OCI-LY3 (cell line): ENCODE data around the gene FOXN4.

Source experiments
- H2AFZ ChIP-seq: fragments of 200-600, 300-600 bp; shearing (Covaris generic); 2 replicates; pipeline ENCODE4 v1.6.0; 2014; ENCODE audit warnings: antibody characterized with exemption, low read depth, low read length
- H3K27ac ChIP-seq: fragments of 200-600, 300-600 bp; sonication (generic); 2 replicates; pipeline ENCODE4 v1.5.1; 2014; ENCODE audit warnings: mild to moderate bottlenecking, low read length, moderate library complexity, mixed read lengths
- H3K27me3 ChIP-seq: fragments of 200-600, 300-600 bp; sonication (generic); 2 replicates; pipeline ENCODE4 v1.6.1; 2014; ENCODE audit warnings: low read depth, low read length, mixed read lengths
- H3K36me3 ChIP-seq: fragments of 200-600, 300-600 bp; sonication (generic); replicated peaks from 2 replicates; pipeline ENCODE3; 2014; ENCODE audit warnings: low read depth, low read length, mixed read lengths
- H3K4me1 ChIP-seq: fragments of 300-600, 200-600 bp; sonication (generic); 2 replicates; pipeline ENCODE4 v1.6.1; 2014; ENCODE audit warnings: low read length, mixed read lengths
- H3K4me2 ChIP-seq: fragments of 200-600, 300-600 bp; sonication (generic); 2 replicates; pipeline ENCODE4 v1.6.1; 2014; ENCODE audit warnings: low read length, mixed read lengths
- H3K4me3 ChIP-seq: fragments of 300-600, 200-600 bp; sonication (generic); 2 replicates; pipeline ENCODE4 v1.5.1; 2014; ENCODE audit warnings: antibody characterized with exemption, mild to moderate bottlenecking, low read length, moderate library complexity
- H3K79me2 ChIP-seq: fragments of 300-600, 200-600 bp; shearing (Covaris generic); 2 replicates; pipeline ENCODE4 v1.6.1; 2014; ENCODE audit warnings: mild to moderate bottlenecking, low read length, mixed read lengths
- H3K9ac ChIP-seq: fragments of 300-600, 200-600 bp; shearing (Covaris generic); 2 replicates; pipeline ENCODE4 v1.6.0; 2014; ENCODE audit warnings: mild to moderate bottlenecking, low read length, moderate library complexity
- H3K9me3 ChIP-seq: fragments of 200-600, 300-600 bp; shearing (Covaris generic); 2 replicates; pipeline ENCODE4 v1.6.1; 2014; ENCODE audit warnings: low read length, mixed read lengths; ENCODE audit not compliant: insufficient read depth
- H4K20me1 ChIP-seq: fragments of 200-600, 300-600 bp; sonication (generic); 2 replicates; pipeline ENCODE4 v1.6.1; 2016; ENCODE audit warnings: low read length, mixed read lengths; ENCODE audit not compliant: insufficient read depth
- EZH2phosphoT487 ChIP-seq: fragments of 200-600 bp; shearing (Covaris generic); IDR thresholded peaks from 2 replicates; pipeline ENCODE4 v1.6.1; 2018; ENCODE audit warnings: antibody characterized with exemption, mixed run types, low read depth
- TF ChIP-seq, protein P1 (sequence below): fragments of 200-600, 300-600 bp; sonication (generic); IDR thresholded peaks from 2 replicates; pipeline ENCODE4 v1.5.1; 2014; ENCODE audit warnings: antibody characterized with exemption, low read length, low read depth

The FOXN4 gene

DNA sequence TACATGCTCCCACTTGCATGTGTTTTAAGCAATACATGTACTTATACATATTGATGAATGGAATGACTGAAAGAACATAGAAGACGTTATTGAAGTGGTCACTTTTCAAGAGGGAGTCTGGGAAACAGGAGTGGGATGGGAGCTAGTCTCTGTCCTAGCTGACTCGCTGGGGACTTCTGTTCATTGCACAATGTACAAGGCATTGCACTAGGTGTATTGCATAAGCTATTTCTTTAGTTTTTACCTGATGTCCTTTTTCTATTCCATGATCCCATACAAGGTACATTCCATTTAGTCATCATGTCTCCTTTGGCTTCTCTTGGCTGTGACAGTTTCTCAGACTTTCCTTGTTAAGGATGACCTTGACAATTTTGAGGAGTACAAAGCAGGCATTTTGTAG is 34.6 kb upstream of the FOXN4 start:
- Histone ChIP-seq H2AFZ (no peak overlapping the region), H3K27me3 (peaks cover 21% of the 10 kb centered on the region), H4K20me1 (no peaks in the 10 kb centered on the region; the same call in 1 of the 2 replicates), H3K36me3 (no peaks in the 10 kb centered on the region), H3K79me2 (no peaks in the 10 kb centered on the region), H3K4me1 (peaks cover 5% of the 10 kb centered on the region), H3K9me3 (no peaks in the 10 kb centered on the region), H3K27ac (no peak overlapping the region), H3K9ac (no peak overlapping the region), H3K4me2 (no peak overlapping the region), H3K4me3 (no peak overlapping the region)
- TF ChIP-seq, protein P1, sequence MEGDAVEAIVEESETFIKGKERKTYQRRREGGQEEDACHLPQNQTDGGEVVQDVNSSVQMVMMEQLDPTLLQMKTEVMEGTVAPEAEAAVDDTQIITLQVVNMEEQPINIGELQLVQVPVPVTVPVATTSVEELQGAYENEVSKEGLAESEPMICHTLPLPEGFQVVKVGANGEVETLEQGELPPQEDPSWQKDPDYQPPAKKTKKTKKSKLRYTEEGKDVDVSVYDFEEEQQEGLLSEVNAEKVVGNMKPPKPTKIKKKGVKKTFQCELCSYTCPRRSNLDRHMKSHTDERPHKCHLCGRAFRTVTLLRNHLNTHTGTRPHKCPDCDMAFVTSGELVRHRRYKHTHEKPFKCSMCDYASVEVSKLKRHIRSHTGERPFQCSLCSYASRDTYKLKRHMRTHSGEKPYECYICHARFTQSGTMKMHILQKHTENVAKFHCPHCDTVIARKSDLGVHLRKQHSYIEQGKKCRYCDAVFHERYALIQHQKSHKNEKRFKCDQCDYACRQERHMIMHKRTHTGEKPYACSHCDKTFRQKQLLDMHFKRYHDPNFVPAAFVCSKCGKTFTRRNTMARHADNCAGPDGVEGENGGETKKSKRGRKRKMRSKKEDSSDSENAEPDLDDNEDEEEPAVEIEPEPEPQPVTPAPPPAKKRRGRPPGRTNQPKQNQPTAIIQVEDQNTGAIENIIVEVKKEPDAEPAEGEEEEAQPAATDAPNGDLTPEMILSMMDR, result no peak
- no peak for TF ChIP-seq EZH2phosphoT487

DNA sequence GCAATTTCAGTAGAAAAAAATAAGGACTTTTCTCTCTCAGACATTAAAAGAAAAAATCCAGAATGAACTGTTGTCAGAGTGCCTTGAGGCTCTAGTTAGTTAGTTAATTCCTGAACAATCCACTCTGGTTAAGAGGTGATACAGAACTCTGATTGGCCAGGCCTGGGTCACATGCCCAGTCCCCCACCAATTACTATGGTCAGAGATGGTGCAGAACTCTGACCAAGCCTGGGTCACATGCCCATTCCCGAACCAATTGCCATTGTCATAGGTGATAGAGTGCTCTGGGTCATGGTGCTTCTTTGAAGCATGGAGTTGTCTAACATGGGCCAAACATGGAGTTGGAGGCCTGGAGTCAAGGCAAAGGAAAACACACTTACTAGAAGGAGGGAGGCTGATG is 27.5 kb upstream of the FOXN4 start:
- TF ChIP-seq EZH2phosphoT487, result no peak
- TF ChIP-seq, protein P1, result no peak
- Histone ChIP-seq H3K27me3 (no peaks in the 10 kb centered on the region), H3K9ac (no peak overlapping the region), H3K36me3 (no peaks in the 10 kb centered on the region), H3K27ac (no peak overlapping the region), H3K79me2 (no peaks in the 10 kb centered on the region), H3K4me3 (no peak overlapping the region), H3K4me1 (no peaks in the 10 kb centered on the region), H3K4me2 (no peak overlapping the region), H2AFZ (no peak overlapping the region), H3K9me3 (peaks cover 4% of the 10 kb centered on the region; the same call in 1 of the 2 replicates), H4K20me1 (no peaks in the 10 kb centered on the region)

DNA sequence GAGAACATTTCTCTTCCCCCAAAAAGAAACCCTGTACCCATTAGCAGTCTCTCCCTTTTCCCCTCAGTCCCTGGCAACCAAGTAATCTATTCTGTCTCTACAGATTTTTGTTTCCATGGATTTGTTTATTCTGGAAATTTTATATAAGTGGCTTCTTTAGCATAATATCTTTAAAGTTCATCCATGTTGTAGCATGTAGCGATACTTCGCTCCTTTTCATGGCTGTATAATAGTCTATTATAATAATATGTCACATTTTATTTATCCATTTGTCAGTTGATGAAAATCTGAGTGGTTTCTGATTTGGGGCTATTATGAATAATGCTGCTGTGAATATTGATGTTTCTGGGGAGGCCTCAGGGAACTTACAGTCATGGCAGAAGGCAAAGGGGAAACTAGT is 25.8 kb upstream of the FOXN4 start:
- Histone ChIP-seq H4K20me1 (no peaks in the 10 kb centered on the region), H3K4me2 (no peak overlapping the region), H3K79me2 (no peaks in the 10 kb centered on the region), H3K36me3 (no peaks in the 10 kb centered on the region), H3K4me3 (no peak overlapping the region), H3K4me1 (no peaks in the 10 kb centered on the region), H3K9ac (no peak overlapping the region), H3K27ac (no peak overlapping the region), H3K27me3 (no peaks in the 10 kb centered on the region; the same call in 1 of the 2 replicates), H3K9me3 (peaks cover 4% of the 10 kb centered on the region; the same call in 1 of the 2 replicates), H2AFZ (no peak overlapping the region)
- TF ChIP-seq, protein P1, result no peak
- TF ChIP-seq EZH2phosphoT487, result no peak

DNA sequence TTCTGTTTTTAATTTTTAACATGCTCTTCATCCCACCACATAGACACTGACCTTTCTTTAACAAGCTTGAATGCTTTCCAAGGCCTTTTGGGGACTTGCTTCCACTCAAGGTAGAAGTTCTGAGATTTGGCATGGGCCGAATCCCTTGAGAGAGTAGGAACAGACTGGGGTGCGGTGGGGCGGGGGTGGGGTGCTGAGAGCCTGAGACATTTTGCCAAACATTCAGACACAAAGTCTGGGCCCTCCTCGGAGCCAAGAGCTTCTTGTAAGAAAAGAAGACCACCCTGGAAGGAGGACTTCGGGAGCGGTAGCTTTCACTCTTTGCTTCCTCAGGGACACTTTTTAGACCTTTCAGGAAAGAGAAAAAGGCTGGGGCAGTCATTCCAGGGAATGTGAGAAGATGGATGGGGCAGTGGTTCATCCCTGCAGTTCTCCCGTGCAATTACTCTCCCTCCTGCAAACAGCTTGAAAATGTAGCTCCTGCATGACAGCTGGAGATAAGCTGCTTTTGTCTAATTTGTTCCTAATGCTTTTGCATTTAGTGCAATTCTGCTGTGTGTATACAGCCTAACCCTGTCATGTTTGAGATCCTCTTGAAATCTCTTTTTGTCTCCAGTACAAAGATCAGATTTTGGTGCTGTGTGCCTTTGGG is 22.3 kb upstream of the FOXN4 start:
- Histone ChIP-seq H3K4me3 (no peak overlapping the region), H3K79me2 (no peaks in the 10 kb centered on the region), H3K9ac (no peak overlapping the region), H4K20me1 (no peaks in the 10 kb centered on the region), H3K27ac (no peak overlapping the region), H3K36me3 (no peaks in the 10 kb centered on the region), H3K4me2 (no peak overlapping the region), H2AFZ (no peak overlapping the region), H3K4me1 (no peaks in the 10 kb centered on the region), H3K27me3 (peaks cover 11% of the 10 kb centered on the region; the same call in 1 of the 2 replicates), H3K9me3 (no peaks in the 10 kb centered on the region)
- TF ChIP-seq, protein P1, result no peak
- no peak for TF ChIP-seq EZH2phosphoT487
